ENCODE measurements around the gene RAPGEF5. TPM values are rescaled to one million over a fixed set of nuclear protein-coding genes. Genes with fewer than 3 reads are reported as not detected.

The RAPGEF5 gene
- total and polyA plus RNA-seq, 4 donors: 16.1 to 308 (median 61.4) TPM

DNA sequence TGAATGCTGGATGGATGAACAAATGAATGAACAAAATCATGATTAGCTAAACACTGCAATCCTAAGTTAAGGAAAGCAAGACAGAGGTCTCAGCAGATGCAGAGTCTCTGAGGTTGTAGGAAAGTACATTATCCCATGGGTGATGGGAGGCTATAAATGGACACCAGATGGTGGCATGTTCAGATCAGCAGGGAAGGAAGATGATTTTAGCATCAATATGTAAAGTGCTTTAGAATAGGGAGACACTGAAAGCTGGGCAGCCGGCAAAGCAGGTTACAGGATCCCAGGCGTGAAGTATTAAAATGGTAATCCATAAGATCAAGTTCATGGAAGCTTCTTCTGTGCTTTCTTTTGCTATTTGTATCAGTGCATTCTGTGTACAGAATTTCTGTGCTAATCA lies 7.9 kb upstream of the RAPGEF5 start:
- no peak for TF ChIP-seq CTCF (IDR thresholded peaks at IDR 0.05; ENCODE audit: control extremely low read depth, extremely low read depth)
- Histone ChIP-seq H3K36me3 (ENCODE audit: control insufficient read depth in 4 of 4, insufficient read depth in 4 of 4, low read length in 4 of 4) (no peaks in the 10 kb centered on the region), H3K9ac (ENCODE audit: insufficient read depth in 1 of 2, low read length in 2 of 2) (no peak overlapping the region), H3K4me1 (ENCODE audit: control insufficient read depth in 5 of 5, insufficient read depth in 5 of 5, low read length in 5 of 5) (peaks cover 0 to 2% (median 0%) of the 10 kb centered on the region in 5 donors), H3K4me3 (no peak overlapping the region), H3K27ac (ENCODE audit: low read depth in 1 of 2, low read length in 1 of 2) (no peak overlapping the region), H3K9me3 (ENCODE audit: control insufficient read depth in 4 of 4, insufficient read depth in 3 of 4, low read length in 3 of 4) (no peaks in the 10 kb centered on the region), H3K27me3 (ENCODE audit: control insufficient read depth in 3 of 3, insufficient read depth in 3 of 3, low read length in 2 of 3) (peaks cover 0 to 3% (median 0%) of the 10 kb centered on the region in 3 donors)
- no peak for ATAC-seq (ENCODE audit: insufficient read depth, low FRiP score)
- WGBS, 2 donors: 96 to 97% methylated on average over 2 of the region's 2 CpGs
- no peak for DNase-seq

GRCh38 chr7:22363756-22364422 lies 6.9 kb upstream of the RAPGEF5 start:
- H3K4me3 ChIP-seq: no peak overlapping the region
- no peak for TF ChIP-seq CTCF (IDR thresholded peaks at IDR 0.05; ENCODE audit: control extremely low read depth, extremely low read depth)
- H3K27ac ChIP-seq (ENCODE audit: low read depth in 1 of 2, low read length in 1 of 2): no peak overlapping the region
- DNase-seq: no peak
- H3K4me1 ChIP-seq (ENCODE audit: control insufficient read depth in 5 of 5, insufficient read depth in 5 of 5, low read length in 5 of 5): peaks cover 0 to 2% (median 0%) of the 10 kb centered on the region in 5 donors
- no peaks in the 10 kb centered on the region for H3K36me3 ChIP-seq (ENCODE audit: control insufficient read depth in 4 of 4, insufficient read depth in 4 of 4, low read length in 4 of 4)
- H3K9me3 ChIP-seq (ENCODE audit: control insufficient read depth in 4 of 4, insufficient read depth in 3 of 4, low read length in 3 of 4): no peaks in the 10 kb centered on the region
- no peak for ATAC-seq (ENCODE audit: insufficient read depth, low FRiP score)
- no peak overlapping the region for H3K9ac ChIP-seq (ENCODE audit: insufficient read depth in 1 of 2, low read length in 2 of 2)
- H3K27me3 ChIP-seq (ENCODE audit: control insufficient read depth in 3 of 3, insufficient read depth in 3 of 3, low read length in 2 of 3): peaks cover 0 to 3% (median 0%) of the 10 kb centered on the region in 3 donors
- 94% methylated on average over 4 of the region's 4 CpGs for WGBS, 2 donors

- Histone ChIP-seq H3K9ac (ENCODE audit: insufficient read depth in 1 of 2, low read length in 2 of 2) (no peak overlapping the region), H3K4me1 (ENCODE audit: control insufficient read depth in 5 of 5, insufficient read depth in 5 of 5, low read length in 5 of 5) (peaks cover 0 to 4% (median 2%) of the 10 kb centered on the region in 5 donors), H3K27ac (ENCODE audit: low read depth in 1 of 2, low read length in 1 of 2) (no peak overlapping the region), H3K27me3 (ENCODE audit: control insufficient read depth in 3 of 3, insufficient read depth in 3 of 3, low read length in 2 of 3) (peaks cover 0 to 8% (median 5%) of the 10 kb centered on the region in 3 donors), H3K36me3 (ENCODE audit: control insufficient read depth in 4 of 4, insufficient read depth in 4 of 4, low read length in 4 of 4) (no peaks in the 10 kb centered on the region), H3K9me3 (ENCODE audit: control insufficient read depth in 4 of 4, insufficient read depth in 3 of 4, low read length in 3 of 4) (no peaks in the 10 kb centered on the region), H3K4me3 (no peak overlapping the region)
- WGBS, 2 donors: 55 to 65% methylated on average over 2 of the region's 2 CpGs
- TF ChIP-seq CTCF (IDR thresholded peaks at IDR 0.05; ENCODE audit: control extremely low read depth, extremely low read depth): no peak
- DNase-seq (peak in 1 of 3 donors; percentile 16), ATAC-seq (ENCODE audit: insufficient read depth, low FRiP score) (no peak)
Observed at GRCh38 chr7:22361795-22362194, 4.8 kb upstream of the RAPGEF5 start.

Measured in lung (tissue), 12 donors.